ENCODE data around the gene RPL4. TPM values are rescaled to one million over a fixed set of nuclear protein-coding genes. Genes with fewer than 3 reads are reported as not detected.

RPL4 gene
- total and polyA plus RNA-seq, 11 donors, result 1,009 to 4,065 (median 1,364) TPM

- WGBS, 4 donors, result 85 to 86% (median 85%) methylated on average over 3 of the region's 3 CpGs
- Histone ChIP-seq H3K36me3 (peaks cover 0 to 49% (median 4%) of the 10 kb centered on the region in 9 donors), H3K4me1 (no peaks in the 10 kb centered on the region), H3K27ac (no peak overlapping the region), H3K4me3 (no peak overlapping the region), H3K27me3 (no peaks in the 10 kb centered on the region), H3K9me3 (no peaks in the 10 kb centered on the region)
- no peak for TF ChIP-seq POLR2A (IDR thresholded peaks at IDR 0.05)
- TF ChIP-seq CTCF (IDR thresholded peaks at IDR 0.05), result no peak
- intact Hi-C loops (cut with DNase I), result no loop called here
- no peak for ATAC-seq
- no peak for DNase-seq
These were observed 9.9 kb upstream of the RPL4 start for GRCh38 chr15:66514586-66514985.

GRCh38 chr15:66508293-66508883 is 3.7 kb upstream of the RPL4 start:
- H3K4me3 ChIP-seq, result no peak overlapping the region
- H3K4me1 ChIP-seq, result peaks cover 0 to 21% (median 12%) of the 10 kb centered on the region in 12 donors
- peaks cover 0 to 12% (median 0%) of the 10 kb centered on the region in 9 donors for H3K36me3 ChIP-seq
- DNase-seq (no peak), ATAC-seq (no peak)
- TF ChIP-seq CTCF (IDR thresholded peaks at IDR 0.05), result no peak
- no peak for TF ChIP-seq POLR2A (IDR thresholded peaks at IDR 0.05)
- no peaks in the 10 kb centered on the region for H3K9me3 ChIP-seq
- intact Hi-C loops (cut with DNase I), result no loop called here
- WGBS, 4 donors, result 85 to 88% (median 87%) methylated on average over 3 of the region's 3 CpGs
- no peak overlapping the region for H3K27ac ChIP-seq
- no peaks in the 10 kb centered on the region for H3K27me3 ChIP-seq

GRCh38 chr15:66505818-66506217 is 1.2 kb upstream of the RPL4 start:
- H3K27me3 ChIP-seq, result no peaks in the 10 kb centered on the region
- H3K4me3 ChIP-seq, result peak overlapping the region in 11 of 12 donors; percentile 66 to 96 (median 89)
- intact Hi-C loops (cut with DNase I), result loop anchor here in 1 of 10 donors (2.0 kb wide), 1 partner anchor 119 kb away; the partner anchor contains the start of gene MAP2K1
- ATAC-seq (no peak), DNase-seq (no peak)
- peaks cover 7 to 42% (median 22%) of the 10 kb centered on the region in 12 donors for H3K4me1 ChIP-seq
- peak overlapping the region in 7 of 12 donors; percentile 86 to 97 (median 91) for H3K27ac ChIP-seq
- TF ChIP-seq CTCF (IDR thresholded peaks at IDR 0.05) (no peak), POLR2A (IDR thresholded peaks at IDR 0.05) (no peak)
- H3K36me3 ChIP-seq, result peaks cover 0 to 31% (median 25%) of the 10 kb centered on the region in 9 donors
- WGBS, 4 donors, result 37 to 44% (median 41%) methylated on average over 4 of the region's 4 CpGs
- H3K9me3 ChIP-seq, result no peaks in the 10 kb centered on the region

- intact Hi-C loops (cut with DNase I), result loop anchor here in 1 of 10 donors (2.0 kb wide), 1 partner anchor 119 kb away; the partner anchor contains the start of gene MAP2K1
- 0 to 1% (median 0%) methylated on average over 10 to 13 of the region's 13 CpGs for WGBS, 4 donors
- peaks cover 7 to 42% (median 22%) of the 10 kb centered on the region in 12 donors for H3K4me1 ChIP-seq
- peak in 1 of 2 donors; percentile 17 for TF ChIP-seq POLR2A (IDR thresholded peaks at IDR 0.05)
- TF ChIP-seq CTCF (IDR thresholded peaks at IDR 0.05), result no peak
- H3K27ac ChIP-seq, result peak overlapping the region; percentile 82 to 97 (median 91)
- H3K9me3 ChIP-seq, result no peaks in the 10 kb centered on the region
- H3K36me3 ChIP-seq, result peaks cover 0 to 32% (median 29%) of the 10 kb centered on the region in 9 donors
- H3K27me3 ChIP-seq, result no peaks in the 10 kb centered on the region
- DNase-seq (no peak), ATAC-seq (no peak)
- H3K4me3 ChIP-seq, result peak overlapping the region; percentile 47 to 96 (median 86)
These were observed 766 bp upstream of the RPL4 start for GRCh38 chr15:66505430-66505811.
